HG03159 (cell line): Measurements from ENCODE around the gene DGLUCY.
"Not testable (repeated sequence)": the region's sequence is repeated elsewhere in the genome, so short reads cannot be mapped to it uniquely, and the experiment has no call there.

Experiments used
- ATAC-seq: cut with Tn5 transposase; IDR thresholded peaks from one replicate; pipeline ENCODE4 v1.9.1; 2021; ENCODE audit warnings: mild to moderate bottlenecking, moderate library complexity; ENCODE audit not compliant: unreplicated experiment

The DGLUCY gene

DNA sequence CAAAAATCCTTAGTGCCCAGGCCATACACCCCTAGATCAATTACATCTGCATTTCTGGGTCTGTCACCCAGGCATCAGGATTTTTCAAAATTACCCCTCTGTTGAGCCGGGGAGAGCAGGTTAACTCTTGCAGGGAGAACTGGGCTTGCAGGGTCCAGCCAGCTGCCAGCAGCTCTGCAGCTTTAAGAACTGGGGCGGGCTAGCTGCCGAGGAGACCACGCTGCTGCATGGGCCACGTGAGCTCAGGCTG is at the start of gene DGLUCY:
Gene DGLUCY (plus strand): TSS at position 245 of the 250 bp plus-strand sequence. CDS start 46,222 bp downstream, outside the sequence.
- peak; percentile 74 for ATAC-seq

- ATAC-seq, result no peak
These were observed 48.6 kb upstream of the DGLUCY start for GRCh38 chr14:91065266-91065665.

GRCh38 chr14:91067186-91067585 is 46.7 kb upstream of the DGLUCY start:
- ATAC-seq, result no peak

DNA sequence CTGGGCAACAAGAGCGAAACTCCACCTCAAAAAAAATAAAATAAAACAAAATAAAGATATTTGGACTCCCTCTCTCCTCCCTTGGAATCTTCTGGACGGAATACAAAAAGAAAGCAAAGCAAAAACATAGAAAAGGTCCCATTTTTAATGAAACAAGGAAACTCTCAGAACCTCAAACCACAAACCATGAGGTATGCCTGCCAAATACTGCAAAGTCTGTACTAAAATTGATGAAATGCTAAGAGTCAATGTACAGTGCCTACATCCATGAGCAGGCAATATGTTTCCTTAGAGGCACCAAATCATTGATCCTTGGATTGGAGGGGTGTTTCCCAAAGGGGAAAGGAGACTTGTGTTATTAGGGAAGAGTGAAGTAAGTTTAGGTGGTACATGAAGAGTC is 45.2 kb upstream of the DGLUCY start:
- ATAC-seq, result no peak

DNA sequence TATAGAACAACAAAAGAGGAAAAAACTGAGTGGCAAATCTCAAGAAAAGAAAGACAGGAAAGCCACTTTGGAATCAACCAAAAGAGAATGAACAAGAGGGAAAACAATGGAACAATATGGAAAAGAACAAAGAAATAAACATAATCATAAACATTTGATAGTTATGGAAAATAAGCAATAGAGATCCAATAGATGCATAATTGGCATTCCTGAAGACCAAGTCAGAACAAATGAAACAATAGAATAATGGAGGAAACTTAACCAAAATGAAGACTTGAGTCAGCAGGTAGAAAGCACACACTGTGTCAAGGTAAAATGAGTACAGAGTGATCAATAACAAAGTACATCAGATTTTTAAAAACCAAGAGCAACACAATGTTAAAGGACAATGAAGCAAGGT is 43.3 kb upstream of the DGLUCY start:
- no peak for ATAC-seq

DNA sequence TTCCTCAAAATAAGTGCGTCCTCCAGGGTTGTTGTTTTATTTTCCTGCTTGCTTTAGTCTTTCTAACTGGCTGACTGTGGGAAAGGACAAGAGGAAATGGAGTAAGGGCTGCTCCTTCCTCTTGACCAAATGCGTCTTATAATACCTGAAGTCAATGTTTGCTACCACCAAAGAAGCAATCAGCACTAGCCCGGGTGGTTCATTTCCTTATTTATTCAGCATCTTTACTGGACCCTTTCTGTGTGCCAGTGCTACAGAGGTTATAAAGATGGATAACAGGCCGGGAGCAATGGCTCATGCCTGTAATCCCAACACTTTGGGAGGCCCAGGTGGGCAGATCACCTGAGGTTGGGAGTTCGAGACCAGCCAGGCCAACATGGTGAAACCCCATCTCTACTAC is 38.3 kb upstream of the DGLUCY start:
- ATAC-seq, result no peak

GRCh38 chr14:91078095-91078737 is 35.7 kb upstream of the DGLUCY start:
- ATAC-seq, result no peak

DNA sequence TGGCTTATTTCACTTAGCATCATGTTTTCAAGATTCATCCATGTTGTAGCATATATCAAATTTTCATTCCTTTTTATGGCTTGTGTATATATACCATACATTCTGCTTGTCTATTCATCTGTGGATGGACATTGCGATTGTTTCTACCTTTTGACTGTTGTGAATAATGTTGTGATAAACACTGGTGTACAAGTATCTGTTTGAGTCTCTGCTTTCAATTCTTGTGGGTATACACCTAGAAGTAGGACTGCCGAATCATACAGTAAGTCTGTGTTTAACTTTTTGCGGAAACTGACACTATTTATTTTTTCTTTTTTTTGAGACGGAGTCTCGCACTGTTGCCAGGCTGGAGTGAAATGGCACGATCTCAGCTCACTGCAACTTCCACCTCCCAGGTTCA is 33.8 kb upstream of the DGLUCY start:
- no peak for ATAC-seq

- ATAC-seq, result no peak
These were observed 31.6 kb upstream of the DGLUCY start for GRCh38 chr14:91082282-91082681.

DNA sequence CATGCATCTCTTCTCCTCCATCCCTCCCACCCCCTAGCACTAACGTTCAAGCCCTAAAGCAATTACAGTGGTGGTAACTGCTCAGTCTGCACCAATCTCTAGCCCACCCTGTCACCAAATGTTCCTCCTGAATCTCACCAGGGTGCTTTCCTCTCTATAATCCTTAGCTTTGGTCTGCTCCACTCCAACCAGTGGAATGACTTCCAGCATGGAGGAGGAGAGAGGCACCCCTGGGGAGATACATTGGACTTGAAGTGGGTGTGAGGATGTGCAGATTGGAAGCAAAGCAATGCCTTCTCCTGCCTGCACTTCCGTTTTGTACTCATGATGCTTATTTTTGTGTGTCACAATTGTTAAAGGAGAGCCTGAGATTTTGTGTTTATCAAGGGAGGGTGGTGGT is 29.4 kb upstream of the DGLUCY start:
- ATAC-seq, result no peak

- ATAC-seq, result not testable (repeated sequence)
These were observed 26.4 kb upstream of the DGLUCY start for GRCh38 chr14:91087470-91087869.

DNA sequence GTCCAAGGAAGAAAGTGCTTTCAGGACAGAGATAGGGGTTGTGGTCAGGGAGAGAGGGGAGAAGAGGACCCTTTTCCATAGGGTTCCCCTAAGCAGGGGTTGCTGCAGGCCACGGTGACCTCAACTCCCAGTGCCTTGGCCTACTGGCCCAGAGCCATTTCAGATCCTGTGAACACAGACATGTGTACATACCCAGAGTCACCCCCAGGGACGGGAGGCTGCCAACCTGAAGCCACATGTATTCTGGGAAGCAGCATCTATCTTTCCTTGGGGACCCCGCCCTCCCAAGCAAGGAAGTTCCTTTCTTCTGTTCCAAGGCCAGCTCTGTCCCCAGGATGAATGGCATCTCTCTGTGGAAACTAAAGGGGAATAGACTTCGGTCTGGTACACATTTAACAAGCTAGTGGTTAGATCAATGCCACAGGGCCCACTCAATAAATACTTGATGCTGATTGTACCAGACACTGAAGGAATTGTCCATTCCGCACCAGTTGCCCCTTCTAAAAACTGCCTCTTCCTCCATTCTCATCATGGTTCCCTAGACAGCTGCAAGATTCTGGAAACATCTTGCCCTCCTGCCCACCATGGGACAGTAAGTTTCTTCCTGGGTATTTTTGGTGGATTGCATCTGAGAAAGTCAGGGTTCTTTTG is 25.2 kb upstream of the DGLUCY start:
- no peak for ATAC-seq

GRCh38 chr14:91089958-91090535 is 23.8 kb upstream of the DGLUCY start:
- no peak for ATAC-seq

GRCh38 chr14:91090743-91091142 is 23.1 kb upstream of the DGLUCY start:
- no peak for ATAC-seq

GRCh38 chr14:91092073-91092472 is 21.8 kb upstream of the DGLUCY start:
- no peak for ATAC-seq

DNA sequence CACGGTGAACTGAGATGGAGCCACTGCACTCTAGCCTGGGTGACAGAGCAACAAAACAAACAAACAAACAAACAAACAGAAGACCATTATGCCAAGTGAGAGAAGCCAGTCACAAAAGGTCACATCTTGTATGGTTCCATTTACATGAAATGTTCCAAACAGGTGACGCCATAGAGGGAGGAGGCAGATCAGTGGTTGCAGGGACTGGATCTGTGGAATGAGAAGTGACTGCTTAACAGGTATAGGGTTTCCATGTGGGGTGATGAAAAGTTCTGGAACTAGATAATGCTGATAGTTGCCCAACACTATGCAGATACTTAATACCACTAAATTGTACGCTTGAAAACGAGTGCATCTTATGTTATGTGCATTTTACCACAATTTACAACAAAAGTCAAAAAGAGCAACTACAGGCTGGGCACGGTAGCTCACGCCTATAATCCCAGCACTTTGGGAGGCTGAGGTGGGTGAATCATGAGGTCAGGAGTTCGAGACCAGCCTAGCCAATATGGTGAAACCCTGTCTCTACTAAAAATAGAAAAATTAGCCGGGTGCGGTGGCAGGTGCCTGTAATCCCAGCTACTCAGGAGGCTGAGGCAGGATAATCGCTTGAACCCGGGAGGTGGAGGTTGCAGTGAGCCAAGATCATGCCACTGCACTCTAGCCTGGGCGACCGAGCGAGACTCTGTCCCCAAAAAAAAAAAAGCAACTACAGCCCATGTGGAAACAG is 20.0 kb upstream of the DGLUCY start:
- ATAC-seq, result not testable (repeated sequence)

- no peak for ATAC-seq
These were observed 19.1 kb upstream of the DGLUCY start for GRCh38 chr14:91094772-91095171.

GRCh38 chr14:91095178-91095577 is 18.7 kb upstream of the DGLUCY start:
- no peak for ATAC-seq

DNA sequence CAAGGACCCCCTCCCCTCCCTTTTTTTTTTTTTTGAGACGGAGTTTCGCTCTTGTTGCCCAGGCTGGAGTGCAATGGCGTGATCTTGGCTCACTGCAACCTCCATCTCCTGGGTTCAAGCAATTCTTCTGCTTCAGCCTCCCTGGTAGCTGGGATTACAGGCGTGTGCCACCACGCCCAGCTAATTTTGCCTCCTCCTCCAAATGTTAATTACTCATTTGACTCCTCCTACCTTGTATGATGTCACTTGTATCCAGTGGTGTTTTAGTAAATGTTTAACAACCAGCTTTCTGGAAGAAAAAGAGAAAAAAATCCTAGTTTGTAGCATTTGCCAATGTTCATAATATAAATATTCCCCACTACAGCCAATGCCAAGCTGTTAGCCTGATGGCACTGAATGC is 16.2 kb upstream of the DGLUCY start:
- ATAC-seq, result not testable (repeated sequence)

DNA sequence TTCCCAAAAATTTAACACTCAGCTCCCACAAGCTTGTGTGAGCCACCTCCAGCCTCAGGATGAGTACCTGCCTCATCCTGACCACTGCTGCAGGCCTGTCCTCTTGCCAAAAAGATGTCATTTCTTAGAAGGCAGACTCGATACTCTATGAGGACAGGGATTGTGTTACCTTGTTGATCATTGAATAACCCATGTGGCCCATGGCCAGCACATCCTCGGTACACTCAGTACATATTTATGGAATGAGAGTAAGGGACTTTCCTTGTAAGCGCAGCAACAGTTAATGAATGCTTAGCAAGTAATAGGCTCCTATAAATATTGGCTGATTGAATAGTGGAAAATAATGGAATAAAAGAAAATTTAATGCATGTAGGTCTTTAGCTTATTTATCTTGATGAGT is 15.3 kb upstream of the DGLUCY start:
- no peak for ATAC-seq

DNA sequence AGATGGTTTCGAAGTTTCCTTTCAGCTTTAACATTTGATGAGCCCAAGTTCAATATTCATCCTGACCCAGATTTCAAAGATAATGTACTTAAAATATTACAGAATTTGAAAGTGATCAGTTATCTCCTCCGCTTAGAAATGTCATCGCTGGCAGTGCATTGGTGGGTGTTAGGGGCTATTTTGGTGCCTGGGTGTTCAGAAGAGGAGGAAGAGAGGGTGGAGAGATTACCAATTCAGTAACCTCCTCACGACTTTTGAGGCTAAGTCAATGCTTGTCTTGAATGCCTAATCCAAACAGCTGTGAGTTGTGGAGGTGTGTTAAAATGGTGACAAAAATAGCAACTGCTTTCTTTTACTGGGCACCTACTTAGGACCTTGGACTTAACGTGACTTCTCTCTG is 13.8 kb upstream of the DGLUCY start:
- ATAC-seq, result no peak

GRCh38 chr14:91103116-91103515 is 10.8 kb upstream of the DGLUCY start:
- no peak for ATAC-seq
